Measurements from ENCODE around the gene GAD2.

DNA sequence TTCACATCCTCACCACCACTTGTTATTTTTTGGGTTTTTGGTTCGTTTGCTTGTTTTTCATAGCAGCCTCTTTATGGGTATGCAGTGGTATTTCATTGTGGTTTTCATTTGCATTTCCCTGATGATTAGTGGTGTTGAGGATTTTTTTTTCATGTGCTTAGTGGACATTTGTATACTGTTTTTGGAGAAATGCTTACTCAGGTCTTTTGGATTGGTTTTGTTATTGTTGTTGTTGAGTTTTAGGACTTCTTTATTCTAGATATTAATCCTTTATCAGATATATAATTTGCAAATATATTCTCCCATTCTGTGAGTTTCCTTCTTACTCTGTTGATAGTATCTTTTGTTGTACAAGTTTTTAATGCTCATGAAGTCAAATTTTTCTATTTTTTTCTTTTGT, 42.8 kb downstream of the GAD2 start:
- TF ChIP-seq, protein P1, sequence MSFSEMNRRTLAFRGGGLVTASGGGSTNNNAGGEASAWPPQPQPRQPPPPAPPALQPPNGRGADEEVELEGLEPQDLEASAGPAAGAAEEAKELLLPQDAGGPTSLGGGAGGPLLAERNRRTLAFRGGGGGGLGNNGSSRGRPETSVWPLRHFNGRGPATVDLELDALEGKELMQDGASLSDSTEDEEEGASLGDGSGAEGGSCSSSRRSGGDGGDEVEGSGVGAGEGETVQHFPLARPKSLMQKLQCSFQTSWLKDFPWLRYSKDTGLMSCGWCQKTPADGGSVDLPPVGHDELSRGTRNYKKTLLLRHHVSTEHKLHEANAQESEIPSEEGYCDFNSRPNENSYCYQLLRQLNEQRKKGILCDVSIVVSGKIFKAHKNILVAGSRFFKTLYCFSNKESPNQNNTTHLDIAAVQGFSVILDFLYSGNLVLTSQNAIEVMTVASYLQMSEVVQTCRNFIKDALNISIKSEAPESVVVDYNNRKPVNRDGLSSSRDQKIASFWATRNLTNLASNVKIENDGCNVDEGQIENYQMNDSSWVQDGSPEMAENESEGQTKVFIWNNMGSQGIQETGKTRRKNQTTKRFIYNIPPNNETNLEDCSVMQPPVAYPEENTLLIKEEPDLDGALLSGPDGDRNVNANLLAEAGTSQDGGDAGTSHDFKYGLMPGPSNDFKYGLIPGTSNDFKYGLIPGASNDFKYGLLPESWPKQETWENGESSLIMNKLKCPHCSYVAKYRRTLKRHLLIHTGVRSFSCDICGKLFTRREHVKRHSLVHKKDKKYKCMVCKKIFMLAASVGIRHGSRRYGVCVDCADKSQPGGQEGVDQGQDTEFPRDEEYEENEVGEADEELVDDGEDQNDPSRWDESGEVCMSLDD (tag by site-specific recombination; IDR thresholded peaks at IDR 0.05) = no peak
- TF ChIP-seq, protein P2, sequence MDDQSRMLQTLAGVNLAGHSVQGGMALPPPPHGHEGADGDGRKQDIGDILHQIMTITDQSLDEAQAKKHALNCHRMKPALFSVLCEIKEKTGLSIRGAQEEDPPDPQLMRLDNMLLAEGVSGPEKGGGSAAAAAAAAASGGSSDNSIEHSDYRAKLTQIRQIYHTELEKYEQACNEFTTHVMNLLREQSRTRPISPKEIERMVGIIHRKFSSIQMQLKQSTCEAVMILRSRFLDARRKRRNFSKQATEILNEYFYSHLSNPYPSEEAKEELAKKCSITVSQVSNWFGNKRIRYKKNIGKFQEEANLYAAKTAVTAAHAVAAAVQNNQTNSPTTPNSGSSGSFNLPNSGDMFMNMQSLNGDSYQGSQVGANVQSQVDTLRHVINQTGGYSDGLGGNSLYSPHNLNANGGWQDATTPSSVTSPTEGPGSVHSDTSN (CRISPR knock-in tag; IDR thresholded peaks at IDR 0.05) = no peak
- TF ChIP-seq, protein P3, sequence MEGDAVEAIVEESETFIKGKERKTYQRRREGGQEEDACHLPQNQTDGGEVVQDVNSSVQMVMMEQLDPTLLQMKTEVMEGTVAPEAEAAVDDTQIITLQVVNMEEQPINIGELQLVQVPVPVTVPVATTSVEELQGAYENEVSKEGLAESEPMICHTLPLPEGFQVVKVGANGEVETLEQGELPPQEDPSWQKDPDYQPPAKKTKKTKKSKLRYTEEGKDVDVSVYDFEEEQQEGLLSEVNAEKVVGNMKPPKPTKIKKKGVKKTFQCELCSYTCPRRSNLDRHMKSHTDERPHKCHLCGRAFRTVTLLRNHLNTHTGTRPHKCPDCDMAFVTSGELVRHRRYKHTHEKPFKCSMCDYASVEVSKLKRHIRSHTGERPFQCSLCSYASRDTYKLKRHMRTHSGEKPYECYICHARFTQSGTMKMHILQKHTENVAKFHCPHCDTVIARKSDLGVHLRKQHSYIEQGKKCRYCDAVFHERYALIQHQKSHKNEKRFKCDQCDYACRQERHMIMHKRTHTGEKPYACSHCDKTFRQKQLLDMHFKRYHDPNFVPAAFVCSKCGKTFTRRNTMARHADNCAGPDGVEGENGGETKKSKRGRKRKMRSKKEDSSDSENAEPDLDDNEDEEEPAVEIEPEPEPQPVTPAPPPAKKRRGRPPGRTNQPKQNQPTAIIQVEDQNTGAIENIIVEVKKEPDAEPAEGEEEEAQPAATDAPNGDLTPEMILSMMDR (tag by site-specific recombination; IDR thresholded peaks at IDR 0.05) = no peak
- TF ChIP-seq, protein P4, sequence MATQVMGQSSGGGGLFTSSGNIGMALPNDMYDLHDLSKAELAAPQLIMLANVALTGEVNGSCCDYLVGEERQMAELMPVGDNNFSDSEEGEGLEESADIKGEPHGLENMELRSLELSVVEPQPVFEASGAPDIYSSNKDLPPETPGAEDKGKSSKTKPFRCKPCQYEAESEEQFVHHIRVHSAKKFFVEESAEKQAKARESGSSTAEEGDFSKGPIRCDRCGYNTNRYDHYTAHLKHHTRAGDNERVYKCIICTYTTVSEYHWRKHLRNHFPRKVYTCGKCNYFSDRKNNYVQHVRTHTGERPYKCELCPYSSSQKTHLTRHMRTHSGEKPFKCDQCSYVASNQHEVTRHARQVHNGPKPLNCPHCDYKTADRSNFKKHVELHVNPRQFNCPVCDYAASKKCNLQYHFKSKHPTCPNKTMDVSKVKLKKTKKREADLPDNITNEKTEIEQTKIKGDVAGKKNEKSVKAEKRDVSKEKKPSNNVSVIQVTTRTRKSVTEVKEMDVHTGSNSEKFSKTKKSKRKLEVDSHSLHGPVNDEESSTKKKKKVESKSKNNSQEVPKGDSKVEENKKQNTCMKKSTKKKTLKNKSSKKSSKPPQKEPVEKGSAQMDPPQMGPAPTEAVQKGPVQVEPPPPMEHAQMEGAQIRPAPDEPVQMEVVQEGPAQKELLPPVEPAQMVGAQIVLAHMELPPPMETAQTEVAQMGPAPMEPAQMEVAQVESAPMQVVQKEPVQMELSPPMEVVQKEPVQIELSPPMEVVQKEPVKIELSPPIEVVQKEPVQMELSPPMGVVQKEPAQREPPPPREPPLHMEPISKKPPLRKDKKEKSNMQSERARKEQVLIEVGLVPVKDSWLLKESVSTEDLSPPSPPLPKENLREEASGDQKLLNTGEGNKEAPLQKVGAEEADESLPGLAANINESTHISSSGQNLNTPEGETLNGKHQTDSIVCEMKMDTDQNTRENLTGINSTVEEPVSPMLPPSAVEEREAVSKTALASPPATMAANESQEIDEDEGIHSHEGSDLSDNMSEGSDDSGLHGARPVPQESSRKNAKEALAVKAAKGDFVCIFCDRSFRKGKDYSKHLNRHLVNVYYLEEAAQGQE (tag by site-specific recombination; IDR thresholded peaks at IDR 0.05) = no peak

All from HEK293 (cell line).